Suprapubic skin (tissue), 3 donors: ENCODE measurements around the gene RGS6.

Experiments
- CTCF ChIP-seq, 2 donors: fragments of 200-600 bp in 1 of 2; fragments of 450-650 bp in 1 of 2; sonication (generic) in 1 of 2; IDR thresholded peaks; one replicate each; pipeline ENCODE4 v1.5.1; 2016 to 2019; ENCODE audit warnings: antibody characterized with exemption in 2 of 2, mild to moderate bottlenecking in 1 of 2, moderate library complexity in 1 of 2
- EP300 ChIP-seq: sonication (generic); formaldehyde crosslinking; IDR thresholded peaks from one replicate; pipeline ENCODE4 v1.6.1; 2017; ENCODE audit warnings: antibody characterized with exemption
- POLR2A ChIP-seq, 2 donors: fragments of 450-650 bp; IDR thresholded peaks; one replicate each; pipeline ENCODE4 v1.6.1; 2017; ENCODE audit warnings: antibody characterized with exemption in 2 of 2, mild to moderate bottlenecking in 2 of 2, moderate library complexity in 2 of 2

- TF ChIP-seq CTCF (IDR thresholded peaks at IDR 0.05) (no peak), POLR2A (IDR thresholded peaks at IDR 0.05) (no peak), EP300 (no peak)
Measured at GRCh38 chr14:72443991-72444441, 511.8 kb downstream of the RGS6 start.
